Measurements from ENCODE around the gene VMP1.

- TF ChIP-seq CTCF (IDR thresholded peaks at IDR 0.05), result no peak
- peak in 1 of 2 experiments; percentile 29; a peak in 1 of 4 replicates for TF ChIP-seq REST (IDR thresholded peaks at IDR 0.05; ENCODE audit: insufficient read depth in 1 of 2, low read depth in 2 of 2, low read length in 1 of 2)
These were observed 139.1 kb downstream of the VMP1 start for GRCh38 chr17:59846394-59847165.
